Sigmoid colon (tissue), 7 donors: ENCODE data around the gene HPS3. TPM values are rescaled to one million over a fixed set of nuclear protein-coding genes. Genes with fewer than 3 reads are reported as not detected.

Experiments
- DNase-seq: peaks from one replicate; pipeline ENCODE4 v3.0.0-alpha.2; 2019
- H3K27ac ChIP-seq, 4 donors: fragments of 200-600 bp; sonication (generic); one replicate each; pipeline ENCODE4 v1.5.1; 2016 to 2019; ENCODE audit warnings: mild to moderate bottlenecking in 1 of 4
- H3K27me3 ChIP-seq, 3 donors: fragments of 200-600 bp; sonication (generic); one replicate each; pipeline ENCODE4 v1.5.1; 2019; ENCODE audit warnings: mild to moderate bottlenecking in 1 of 3
- H3K36me3 ChIP-seq, 4 donors: fragments of 200-600 bp; sonication (generic); one replicate each; pipeline ENCODE4 v1.5.1; 2016 to 2019
- H3K4me1 ChIP-seq, 4 donors: fragments of 200-600 bp; sonication (generic); one replicate each; pipeline ENCODE4 v1.5.1; 2017 to 2019
- H3K4me3 ChIP-seq, 4 donors: fragments of 200-600 bp; sonication (generic); one replicate each; pipeline ENCODE4 v1.5.1; 2017 to 2019; ENCODE audit warnings: mild to moderate bottlenecking in 2 of 4, moderate library complexity in 1 of 4
- H3K9me3 ChIP-seq, 4 donors: fragments of 200-600 bp in 3 of 4; sonication (generic) in 3 of 4; one replicate each; pipeline versions ENCODE4 v1.5.1 to v1.6.1; 2013 to 2019
- CTCF ChIP-seq, 4 experiments: fragments of 450-650 bp in 3 of 4; fragments of 200-600 bp in 1 of 4; IDR thresholded peaks; one replicate each; pipeline ENCODE4 v1.5.1; 2016 to 2019; ENCODE audit warnings: antibody characterized with exemption in 4 of 4, mild to moderate bottlenecking in 3 of 4, moderate library complexity in 2 of 4
- EP300 ChIP-seq, 4 donors: sonication (generic); formaldehyde crosslinking; IDR thresholded peaks; one replicate each; pipeline ENCODE4 v1.6.1; 2017; ENCODE audit warnings: antibody characterized with exemption in 4 of 4
- POLR2A ChIP-seq, 2 donors: fragments of 450-650 bp; IDR thresholded peaks; one replicate each; pipeline ENCODE4 v1.6.1; 2016; ENCODE audit warnings: antibody characterized with exemption in 2 of 2, mild to moderate bottlenecking in 2 of 2, moderate library complexity in 2 of 2
- POLR2AphosphoS5 ChIP-seq, 4 donors: sonication (generic); formaldehyde crosslinking; IDR thresholded peaks; one replicate each; pipeline ENCODE4 v1.6.1; 2017; ENCODE audit warnings: antibody characterized with exemption in 4 of 4
- WGBS, 2 donors: extraction: QIAGEN DNeasy Blood & Tissue Kit; methylation state at CpG; one replicate each; pipeline ENCODE4 v1.1.7; 2013; 5-methylcytosine and 5-hydroxymethylcytosine counted together
- intact Hi-C: fragments of 100-400 bp; cut with DNase I; formaldehyde crosslinking; loops from one replicate; pipeline ENCODE4 v1.15.1; 2023
- polyA plus RNA-seq, 3 donors: library from polyadenylated mRNA; stranded (reverse); fragments of 200-250 nt; gene quantifications; one replicate each; pipeline ENCODE4 v1.2.3, GENCODE V29; 2013
- total RNA-seq, 4 donors: library from RNA; depleted of rRNA; stranded (reverse); fragments of >200 nt; gene quantifications; one replicate each; pipeline ENCODE4 v1.1.0, GENCODE V29; 2016
- donor health status: healthy with polysubstance abuse.
- donor health status: Bipolar disorder and iron deficiency.
- donor health status: healthy.

HPS3 gene
- total and polyA plus RNA-seq, 7 donors, result 7.8 to 25.3 (median 14.8) TPM

GRCh38 chr3:149081772-149082171 is 47.7 kb upstream of the HPS3 start:
- DNase-seq, result no peak
- Histone ChIP-seq H3K4me1 (peaks cover 0 to 35% (median 20%) of the 10 kb centered on the region in 4 donors), H3K27me3 (no peaks in the 10 kb centered on the region), H3K27ac (no peak overlapping the region), H3K36me3 (peaks cover 0 to 4% (median 0%) of the 10 kb centered on the region in 4 donors), H3K4me3 (no peak overlapping the region), H3K9me3 (no peaks in the 10 kb centered on the region)
- 86 to 91% methylated on average over 1 of the region's 1 CpG for WGBS, 2 donors
- intact Hi-C loops, result loop anchor here (10.0 kb wide), 1 partner anchor 87 kb away; the partner anchor contains the start of gene GYG1
- TF ChIP-seq POLR2A (IDR thresholded peaks at IDR 0.05) (no peak), POLR2AphosphoS5 (IDR thresholded peaks at IDR 0.05) (no peak), EP300 (IDR thresholded peaks at IDR 0.05) (no peak), CTCF (IDR thresholded peaks at IDR 0.05) (no peak)

- no peaks in the 10 kb centered on the region for H3K9me3 ChIP-seq
- WGBS, 2 donors, result 0 to 1% methylated on average over 21 of the region's 21 CpGs
- peaks cover 0 to 18% (median 13%) of the 10 kb centered on the region in 4 donors for H3K4me1 ChIP-seq
- TF ChIP-seq POLR2A (IDR thresholded peaks at IDR 0.05) (no peak), EP300 (IDR thresholded peaks at IDR 0.05) (no peak), POLR2AphosphoS5 (IDR thresholded peaks at IDR 0.05) (no peak), CTCF (IDR thresholded peaks at IDR 0.05) (no peak)
- DNase-seq, result peak; percentile 68
- H3K36me3 ChIP-seq, result peaks cover 0 to 4% (median 0%) of the 10 kb centered on the region in 4 donors
- H3K27me3 ChIP-seq, result no peaks in the 10 kb centered on the region
- H3K27ac ChIP-seq, result peak overlapping the region; percentile 79 to 91 (median 80)
- intact Hi-C loops, result loop anchor here (2.0 to 10.0 kb wide), 2 partner anchors 91 to 129 kb away; partner anchors contain the start of gene GYG1
- peak overlapping the region; percentile 55 to 86 (median 68) for H3K4me3 ChIP-seq
These were observed 43.6 kb upstream of the HPS3 start for GRCh38 chr3:149085828-149086231.

- 8 to 11% methylated on average over 57 of the region's 57 CpGs for WGBS, 2 donors
- H3K4me1 ChIP-seq, result peaks cover 0 to 18% (median 13%) of the 10 kb centered on the region in 4 donors
- H3K27me3 ChIP-seq, result no peaks in the 10 kb centered on the region
- peak; percentile 97 for DNase-seq
- intact Hi-C loops, result loop anchor here (2.0 to 10.0 kb wide), 2 partner anchors 92 to 130 kb away; partner anchors contain the start of gene GYG1
- no peak for TF ChIP-seq EP300 (IDR thresholded peaks at IDR 0.05)
- TF ChIP-seq CTCF (IDR thresholded peaks at IDR 0.05), result no peak
- peak; percentile 87 to 92 (median 92) for TF ChIP-seq POLR2AphosphoS5 (IDR thresholded peaks at IDR 0.05)
- TF ChIP-seq POLR2A (IDR thresholded peaks at IDR 0.05), result peak; percentile 37 to 66
- H3K36me3 ChIP-seq, result peaks cover 0 to 4% (median 0%) of the 10 kb centered on the region in 4 donors
- peak within 1 kb of the TSS; percentile 55 to 86 (median 68) for H3K4me3 ChIP-seq
- H3K27ac ChIP-seq, result peak within 1 kb of the TSS; percentile 79 to 91 (median 80)
- H3K9me3 ChIP-seq, result no peaks in the 10 kb centered on the region
These were observed 43.0 kb upstream of the HPS3 start, which contains the start of gene HLTF for GRCh38 chr3:149086232-149086988. Gene HLTF, minus strand, starts transcription at chr3:149086533. Its CDS starts 197 bp downstream, at chr3:149086336.

- intact Hi-C loops, result loop anchor here (2.0 to 10.0 kb wide), 2 partner anchors 92 to 130 kb away; partner anchors contain the start of gene GYG1
- 97 to 98% methylated on average over 15 of the region's 15 CpGs for WGBS, 2 donors
- Histone ChIP-seq H3K4me1 (peaks cover 0 to 18% (median 10%) of the 10 kb centered on the region in 4 donors), H3K36me3 (peaks cover 0 to 4% (median 0%) of the 10 kb centered on the region in 4 donors), H3K9me3 (no peaks in the 10 kb centered on the region), H3K27ac (no peak overlapping the region), H3K4me3 (no peak overlapping the region), H3K27me3 (no peaks in the 10 kb centered on the region)
- DNase-seq, result no peak
- TF ChIP-seq POLR2A (IDR thresholded peaks at IDR 0.05) (no peak), POLR2AphosphoS5 (IDR thresholded peaks at IDR 0.05) (no peak), CTCF (IDR thresholded peaks at IDR 0.05) (no peak), EP300 (IDR thresholded peaks at IDR 0.05) (no peak)
These were observed 42.2 kb upstream of the HPS3 start for GRCh38 chr3:149087208-149087607.
